Suppressor macrophage treated with lipopolysaccharide for 1 hour (primary cell): ENCODE data around the gene LRRK1.
"Not testable (repeated sequence)": the region's sequence is repeated elsewhere in the genome, so short reads cannot be mapped to it uniquely, and the experiment has no call there.

Experiments
- DNase-seq, 3 donors: peaks; one replicate each; pipeline ENCODE4 v3.0.0-alpha.2; 2020 to 2022

The LRRK1 gene

DNA sequence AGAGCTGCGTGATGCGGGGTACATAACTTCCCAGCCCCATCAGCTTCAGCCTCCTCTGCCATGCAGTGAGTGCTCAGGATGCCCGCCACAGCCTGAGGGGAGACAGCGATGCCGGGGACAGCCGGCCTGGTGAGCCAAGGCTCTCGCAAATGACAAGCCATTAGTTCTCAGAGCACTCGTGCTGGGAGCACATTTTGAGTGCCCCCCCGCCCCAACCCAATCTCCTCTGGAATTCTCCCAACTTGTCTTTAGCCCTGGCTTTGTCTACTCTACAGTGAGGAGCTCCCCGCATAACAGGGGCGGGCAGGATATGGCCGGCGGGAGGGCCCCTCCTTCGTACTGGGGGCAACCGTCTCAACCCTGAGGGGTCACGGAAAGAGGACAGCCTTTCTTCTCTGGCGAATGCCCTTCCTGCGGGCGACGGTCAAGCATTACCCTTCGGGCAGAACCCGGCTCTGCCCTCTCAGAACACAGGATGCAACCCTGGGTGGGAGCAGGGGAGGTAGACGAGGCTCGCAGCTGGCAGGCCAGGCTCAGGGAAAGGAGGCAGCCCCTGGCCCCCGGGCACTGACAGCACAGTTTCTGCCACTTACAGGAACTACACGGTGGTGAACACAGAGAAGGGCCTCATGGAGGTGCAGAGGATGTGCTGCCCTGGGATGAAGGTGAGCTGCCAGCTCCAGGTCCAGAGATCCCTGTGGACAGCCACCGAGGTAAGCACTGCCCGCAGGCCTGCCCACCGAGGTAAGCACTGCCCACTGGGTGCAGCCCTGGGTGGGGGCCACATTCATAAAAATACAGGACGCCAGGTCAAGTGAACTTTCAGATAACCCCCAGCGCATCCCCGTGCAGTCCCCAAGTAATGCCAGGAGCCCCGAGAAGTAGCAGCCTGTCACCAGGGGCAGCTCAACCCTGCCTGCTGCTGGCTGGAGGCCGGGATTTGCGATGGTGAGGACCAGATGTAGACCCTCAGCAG is 141.7 kb downstream of the LRRK1 start:
- DNase-seq, result no peak

DNA sequence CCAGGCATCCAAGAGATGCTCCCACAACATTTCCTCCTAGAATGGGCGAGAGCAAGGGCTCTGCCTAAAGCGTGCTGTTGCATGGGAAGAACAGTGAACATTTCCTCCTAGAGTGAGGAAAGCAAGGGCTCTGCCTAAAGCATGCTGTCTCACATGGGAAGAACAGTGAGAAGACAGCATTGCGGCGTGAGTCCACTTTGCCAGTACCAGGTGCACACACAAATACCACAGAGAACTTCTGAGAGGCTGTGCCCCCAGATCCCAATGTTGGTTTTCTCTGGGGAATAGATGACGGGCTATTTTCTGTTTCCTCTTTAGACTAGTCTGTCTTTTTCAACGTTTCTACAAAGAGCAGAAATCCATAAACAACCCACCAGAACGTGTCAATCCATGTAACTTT is 142.9 kb downstream of the LRRK1 start:
- DNase-seq, result no peak

DNA sequence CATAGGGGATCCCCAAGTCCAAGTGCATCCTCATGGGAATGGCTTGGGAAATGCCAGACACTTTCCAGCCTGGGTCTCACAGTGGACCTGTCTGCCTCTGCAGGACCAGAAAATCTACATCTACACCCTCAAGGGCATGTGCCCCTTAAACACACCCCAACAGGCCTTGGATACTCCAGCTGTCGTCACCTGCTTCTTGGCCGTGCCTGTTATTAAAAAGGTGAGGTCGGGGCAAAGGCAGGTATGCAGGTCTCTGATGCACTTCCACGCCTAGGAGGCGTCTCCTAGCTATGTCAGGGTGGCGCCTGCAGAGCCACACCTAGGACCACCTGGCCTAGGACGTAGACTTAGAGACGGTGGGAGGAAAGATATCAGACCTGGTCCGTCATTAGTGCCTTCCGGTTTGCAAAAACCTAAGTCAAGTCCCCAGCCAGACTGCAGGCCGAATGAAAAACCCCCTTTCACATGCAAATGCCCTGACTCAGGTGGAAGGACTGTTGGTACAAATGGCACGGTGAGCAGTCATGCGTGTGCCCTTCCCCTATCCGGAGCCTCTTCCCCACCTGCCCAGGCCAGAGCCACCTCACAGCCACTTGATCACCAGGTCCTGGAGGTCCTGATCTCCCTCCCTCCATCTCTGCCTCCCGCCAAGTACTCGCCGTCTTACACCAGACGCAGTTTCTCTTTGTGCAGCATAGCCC is 143.5 kb downstream of the LRRK1 start:
- no peak for DNase-seq

DNA sequence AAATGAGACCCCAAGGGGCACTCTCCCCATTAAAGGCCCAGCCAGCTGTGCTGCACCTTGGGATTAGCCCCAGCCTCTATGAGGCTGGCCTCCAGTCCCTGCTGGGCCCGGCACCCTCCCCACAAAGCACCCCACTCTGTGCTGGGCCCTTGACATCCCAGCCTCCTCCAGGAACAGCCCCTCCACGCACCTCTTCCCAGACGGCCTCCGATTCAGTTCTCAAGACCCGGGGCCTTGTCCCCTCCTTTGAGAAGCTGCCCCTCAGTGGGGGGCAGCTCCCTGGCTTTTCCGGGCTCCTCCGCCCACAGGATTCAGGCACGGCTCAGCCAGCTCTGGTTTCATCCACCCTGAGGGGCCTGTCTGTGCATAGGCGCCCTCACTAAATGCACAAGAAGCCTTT is 144.1 kb downstream of the LRRK1 start:
- DNase-seq, result no peak

DNA sequence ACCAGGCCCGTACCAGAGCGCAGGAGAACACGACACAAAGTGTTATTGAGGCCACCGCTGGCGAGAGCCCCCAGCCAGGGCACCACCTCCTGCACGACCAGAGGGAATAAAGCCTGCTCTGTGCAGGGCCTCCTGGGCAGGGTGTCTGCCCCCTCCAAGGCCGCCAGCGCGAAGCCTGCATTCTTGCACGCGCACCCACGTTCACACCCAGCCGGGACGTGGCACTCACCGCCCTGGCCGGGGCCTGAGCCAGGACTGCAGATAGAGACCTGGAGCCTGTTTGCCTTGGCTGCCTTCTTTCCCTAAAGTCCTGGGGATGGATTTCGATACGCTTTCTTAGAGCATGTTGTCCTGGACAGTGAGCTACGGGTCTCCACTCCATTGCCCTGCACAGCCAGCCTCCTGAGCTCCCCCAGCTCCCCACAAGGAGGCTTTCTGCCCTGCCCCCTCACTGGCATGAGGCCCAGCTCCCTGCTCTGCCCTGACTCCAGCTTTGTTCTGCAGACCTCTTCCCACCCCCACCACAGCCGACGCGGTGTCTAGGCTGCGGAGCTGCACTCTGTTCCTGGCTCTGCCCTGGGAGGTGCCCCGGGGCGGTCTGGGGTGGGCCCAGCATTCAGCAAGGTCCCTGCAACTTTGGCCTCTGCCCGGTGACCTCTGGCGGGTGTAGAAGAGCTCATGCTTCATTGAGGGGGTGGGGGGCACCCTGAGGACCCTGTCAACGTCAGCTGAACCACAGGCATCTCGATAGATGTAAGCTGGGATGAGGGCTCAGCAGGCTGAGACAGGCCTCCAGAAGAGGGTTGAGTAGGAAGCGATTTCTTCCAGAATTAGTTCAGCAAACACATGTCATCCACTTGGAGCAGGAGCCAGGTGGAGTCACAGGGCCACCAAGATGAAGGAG is 145.0 kb downstream of the LRRK1 start:
- no peak for DNase-seq

DNA sequence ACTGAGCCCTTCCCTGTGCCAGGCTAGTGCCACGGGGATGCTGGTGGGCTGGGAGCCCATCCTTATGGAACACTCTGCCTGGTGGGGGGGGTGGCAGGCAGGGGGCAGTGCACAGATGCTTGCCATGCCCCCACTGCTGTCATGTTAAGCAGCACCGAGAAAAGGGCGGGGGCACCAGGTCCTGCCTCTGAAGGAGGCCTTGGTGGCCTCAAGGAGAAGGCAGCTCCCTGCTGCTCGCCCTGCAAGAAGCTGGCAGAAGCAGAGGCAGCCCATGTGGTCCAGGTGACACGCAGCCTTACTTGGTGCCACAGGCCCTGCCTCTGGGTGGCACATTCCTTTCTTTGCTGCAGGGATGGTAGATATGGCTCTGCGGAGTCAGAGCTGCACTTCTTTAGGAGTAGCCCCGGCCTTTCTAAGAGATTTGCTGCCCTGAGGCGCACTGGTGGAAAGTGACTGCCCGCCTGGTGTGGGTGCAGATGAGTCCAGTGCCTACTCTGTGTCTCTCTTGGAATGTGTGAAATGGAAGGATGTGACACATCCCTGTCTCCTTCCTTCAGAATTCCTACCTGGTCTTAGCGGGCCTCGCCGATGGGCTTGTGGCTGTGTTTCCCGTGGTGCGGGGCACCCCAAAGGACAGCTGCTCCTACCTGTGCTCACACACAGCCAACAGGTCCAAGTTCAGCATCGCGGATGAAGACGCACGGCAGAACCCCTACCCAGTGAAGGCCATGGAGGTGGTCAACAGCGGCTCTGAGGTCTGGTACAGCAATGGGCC is 145.8 kb downstream of the LRRK1 start:
- no peak for DNase-seq

DNA sequence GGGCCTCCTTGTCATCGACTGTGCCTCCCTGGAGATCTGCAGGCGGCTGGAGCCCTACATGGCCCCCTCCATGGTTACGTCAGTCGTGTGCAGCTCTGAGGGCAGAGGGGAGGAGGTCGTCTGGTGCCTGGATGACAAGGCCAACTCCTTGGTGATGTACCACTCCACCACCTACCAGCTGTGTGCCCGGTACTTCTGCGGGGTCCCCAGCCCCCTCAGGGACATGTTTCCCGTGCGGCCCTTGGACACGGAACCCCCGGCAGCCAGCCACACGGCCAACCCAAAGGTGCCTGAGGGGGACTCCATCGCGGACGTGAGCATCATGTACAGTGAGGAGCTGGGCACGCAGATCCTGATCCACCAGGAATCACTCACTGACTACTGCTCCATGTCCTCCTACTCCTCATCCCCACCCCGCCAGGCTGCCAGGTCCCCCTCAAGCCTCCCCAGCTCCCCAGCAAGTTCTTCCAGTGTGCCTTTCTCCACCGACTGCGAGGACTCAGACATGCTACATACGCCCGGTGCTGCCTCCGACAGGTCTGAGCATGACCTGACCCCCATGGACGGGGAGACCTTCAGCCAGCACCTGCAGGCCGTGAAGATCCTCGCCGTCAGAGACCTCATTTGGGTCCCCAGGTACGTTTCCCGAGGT is 146.5 kb downstream of the LRRK1 start:
- no peak for DNase-seq

DNA sequence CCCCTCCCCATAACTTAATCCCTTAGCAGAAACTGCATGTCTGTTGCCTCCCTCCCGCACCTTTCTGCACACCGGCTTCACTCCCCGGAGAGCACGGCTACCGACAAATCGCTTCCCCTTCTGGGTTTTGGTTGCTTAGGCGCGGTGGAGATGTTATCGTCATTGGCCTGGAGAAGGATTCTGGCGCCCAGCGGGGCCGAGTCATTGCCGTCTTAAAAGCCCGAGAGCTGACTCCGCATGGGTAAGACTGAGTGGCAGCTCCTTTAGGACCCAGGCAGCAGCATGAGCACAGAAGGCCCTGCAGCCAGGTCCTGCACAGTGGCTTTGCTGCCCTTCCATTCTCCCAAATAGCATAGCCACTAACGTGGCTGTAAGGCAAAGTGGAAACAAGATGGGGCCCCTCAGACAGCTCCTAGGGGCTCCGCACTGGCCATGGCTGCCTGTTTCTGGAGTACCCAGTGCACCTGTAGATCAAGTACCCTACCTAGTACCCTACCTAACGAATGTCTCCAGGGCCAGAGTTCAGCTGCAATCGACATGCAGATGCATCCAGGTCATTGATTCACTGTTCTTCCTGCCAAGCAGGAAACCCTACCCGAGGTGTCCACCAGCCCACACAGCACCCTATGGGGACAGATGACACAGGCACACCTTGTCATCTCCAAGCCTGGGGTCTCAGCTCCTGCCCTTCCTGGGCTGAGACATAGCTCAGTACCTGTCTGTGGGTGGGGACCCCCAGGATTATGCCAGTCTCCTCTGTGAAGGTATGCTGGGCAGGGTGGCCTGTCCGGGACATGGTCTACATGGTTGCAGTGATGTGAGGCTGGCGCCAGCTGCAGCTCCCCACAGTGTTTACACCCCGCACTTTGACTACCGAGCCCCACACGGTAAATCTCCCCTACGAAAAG is 147.6 kb downstream of the LRRK1 start:
- DNase-seq, result no peak

DNA sequence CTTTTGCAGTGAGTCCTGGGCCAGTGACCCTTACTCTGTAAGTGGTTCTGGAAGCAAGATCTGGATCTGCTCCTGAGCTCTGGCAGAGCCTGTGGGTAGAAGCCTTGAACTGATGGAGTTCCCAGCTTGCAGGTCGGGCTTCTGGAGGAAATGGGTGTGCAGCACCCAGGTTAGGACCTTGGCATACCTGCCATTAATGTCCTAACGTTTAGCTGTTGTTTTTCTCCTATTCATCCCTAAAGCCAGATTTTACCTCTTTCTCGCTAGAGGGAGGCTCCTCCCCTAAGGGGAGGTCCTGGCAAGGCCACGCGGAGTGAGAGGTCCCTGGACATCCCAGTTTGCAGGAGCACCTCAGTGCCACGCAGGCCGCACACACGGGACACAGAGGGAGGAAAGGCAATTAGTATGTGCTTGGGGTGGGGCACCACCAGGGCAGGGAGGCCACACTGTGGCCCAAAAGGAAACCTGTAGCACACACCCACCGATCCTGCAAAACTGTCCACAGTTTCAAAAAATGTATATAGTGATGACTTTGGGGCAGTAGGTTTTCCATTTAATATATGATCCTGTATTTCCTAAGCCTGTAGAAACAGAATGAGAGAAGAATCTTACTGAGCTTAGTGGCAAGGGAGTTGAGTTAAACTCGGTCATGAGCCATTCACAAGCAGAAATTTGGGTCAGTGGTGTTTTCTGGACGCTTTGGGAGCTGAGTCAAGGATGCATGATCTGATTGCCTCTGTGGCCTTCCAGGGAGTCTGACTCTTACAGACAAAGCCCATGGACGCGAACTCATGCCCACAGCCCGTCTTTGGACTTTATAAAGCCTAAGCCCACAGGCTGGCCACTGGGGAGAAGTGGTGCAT is 148.7 kb downstream of the LRRK1 start:
- DNase-seq, result no peak

DNA sequence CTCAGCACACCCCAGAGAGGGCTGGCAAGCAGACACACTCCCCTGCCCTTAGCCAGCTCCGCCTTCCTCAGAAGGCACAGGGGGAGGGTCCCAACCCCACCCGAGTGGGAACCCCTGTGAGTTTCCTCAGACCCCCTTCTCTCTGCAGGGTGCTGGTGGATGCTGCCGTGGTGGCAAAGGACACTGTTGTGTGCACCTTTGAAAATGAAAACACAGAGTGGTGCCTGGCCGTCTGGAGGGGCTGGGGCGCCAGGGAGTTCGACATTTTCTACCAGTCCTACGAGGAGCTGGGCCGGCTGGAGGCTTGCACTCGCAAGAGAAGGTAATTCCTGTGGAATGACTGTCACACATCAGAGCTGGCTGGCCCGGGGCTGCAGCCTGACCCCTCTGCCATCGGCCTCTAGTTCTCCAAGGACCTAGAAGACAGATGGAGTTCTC is 149.4 kb downstream of the LRRK1 start:
- no peak for DNase-seq

DNA sequence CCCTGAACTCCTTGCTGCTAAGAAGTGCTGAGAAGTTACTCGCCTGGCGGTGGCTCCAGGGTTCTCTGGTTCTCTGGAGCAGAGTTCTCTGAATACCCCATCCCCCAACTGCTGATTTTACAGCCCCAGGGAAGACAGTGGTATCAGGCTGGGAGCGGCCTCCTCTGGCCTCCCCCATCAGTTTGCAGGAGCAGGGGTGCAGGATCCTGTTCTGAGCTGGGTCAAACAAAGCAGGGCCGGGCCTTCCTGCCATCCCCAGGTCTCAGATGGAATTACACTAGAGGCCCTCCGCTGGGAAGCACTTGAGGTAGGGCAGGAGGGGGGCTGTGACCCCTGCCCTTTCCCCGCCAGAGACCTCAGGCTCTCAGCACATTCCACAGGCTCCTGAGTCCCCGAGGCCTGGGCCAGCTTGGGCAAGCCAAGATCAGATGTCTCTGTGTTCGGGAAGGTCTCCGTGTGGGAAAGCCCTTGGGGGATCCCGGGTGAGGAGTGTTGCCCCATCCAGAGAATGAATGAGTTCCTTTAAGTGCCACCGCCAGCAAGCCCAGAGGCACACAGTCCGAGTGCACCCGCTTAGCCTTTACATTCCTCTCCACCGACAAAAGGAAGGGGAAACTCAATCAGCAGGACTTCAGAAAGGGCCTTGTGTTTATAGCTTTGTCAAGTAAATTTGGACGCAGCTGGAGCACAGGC is 149.9 kb downstream of the LRRK1 start:
- peak in 2 of 3 donors; percentile 31 to 41 for DNase-seq

DNA sequence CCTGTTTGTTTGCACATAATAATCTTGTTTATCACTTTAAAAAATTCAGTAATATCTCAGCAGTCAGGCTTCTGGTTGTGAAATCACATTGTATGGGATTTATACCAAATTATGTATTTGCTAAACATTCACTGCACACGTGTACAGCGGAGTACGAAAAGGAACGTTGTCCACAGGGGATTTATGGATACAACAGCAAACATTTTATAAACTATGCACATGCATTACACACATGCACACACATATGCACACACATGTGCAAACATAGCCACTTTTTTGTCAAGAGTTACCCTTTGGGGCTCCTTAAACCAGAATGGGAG is 150.5 kb downstream of the LRRK1 start:
- no peak for DNase-seq

DNA sequence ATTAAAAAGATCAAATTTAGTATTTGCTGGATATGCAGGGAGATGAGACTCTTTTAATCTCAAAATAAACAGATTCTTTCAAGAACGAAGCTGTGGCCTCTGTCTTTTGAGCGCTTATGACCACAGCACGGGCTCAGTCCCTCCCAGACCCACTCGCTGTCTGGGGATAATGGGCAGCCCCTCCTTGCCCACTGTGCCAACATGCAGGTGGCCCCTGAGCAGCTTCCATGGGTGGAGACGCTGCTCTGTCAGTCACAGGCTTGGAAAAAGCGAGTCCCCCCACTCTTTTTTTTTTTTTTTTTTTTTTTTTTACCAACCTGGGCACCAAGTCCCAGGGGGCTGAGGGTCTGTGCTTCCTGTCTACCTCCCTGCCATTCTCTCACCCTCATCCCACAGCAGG is 150.9 kb downstream of the LRRK1 start:
- DNase-seq, result no peak

DNA sequence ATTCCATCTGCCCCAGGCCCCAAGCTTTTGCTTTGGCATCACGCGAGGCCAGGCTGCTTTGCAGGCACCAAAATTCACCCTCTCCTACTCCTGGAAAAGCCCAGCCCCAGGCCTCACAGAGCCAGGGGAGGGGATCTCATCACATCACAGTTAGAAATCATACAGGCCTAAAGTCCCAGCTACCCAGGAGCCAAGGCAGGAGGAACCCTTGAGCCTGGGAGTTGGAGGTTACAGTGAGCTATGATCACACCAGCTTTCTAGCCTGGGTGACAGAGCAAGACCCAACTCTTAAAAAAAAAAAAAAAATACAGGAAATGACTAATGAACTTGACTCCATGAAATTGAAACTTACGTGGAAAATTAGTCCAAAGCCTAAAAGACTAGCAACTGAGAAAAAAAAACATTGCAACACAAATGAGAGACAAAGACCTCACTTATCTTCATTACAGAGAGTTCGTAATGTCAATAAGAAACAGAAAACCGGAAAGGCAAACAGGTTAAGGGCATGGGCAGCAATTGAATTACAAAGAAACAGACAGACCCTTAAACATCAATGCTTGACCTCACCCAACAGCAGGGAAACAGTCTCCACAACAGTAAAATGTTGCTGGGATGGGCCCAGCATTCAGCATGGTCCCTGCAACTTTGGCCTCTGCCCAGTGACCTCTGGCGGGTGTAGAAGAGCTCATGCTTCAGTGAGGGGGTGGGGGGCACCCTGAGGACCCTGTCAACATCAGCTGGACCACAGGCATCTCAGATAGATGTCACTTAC is 151.5 kb downstream of the LRRK1 start:
- DNase-seq, result peak; percentile 63 to 87 (median 73)

DNA sequence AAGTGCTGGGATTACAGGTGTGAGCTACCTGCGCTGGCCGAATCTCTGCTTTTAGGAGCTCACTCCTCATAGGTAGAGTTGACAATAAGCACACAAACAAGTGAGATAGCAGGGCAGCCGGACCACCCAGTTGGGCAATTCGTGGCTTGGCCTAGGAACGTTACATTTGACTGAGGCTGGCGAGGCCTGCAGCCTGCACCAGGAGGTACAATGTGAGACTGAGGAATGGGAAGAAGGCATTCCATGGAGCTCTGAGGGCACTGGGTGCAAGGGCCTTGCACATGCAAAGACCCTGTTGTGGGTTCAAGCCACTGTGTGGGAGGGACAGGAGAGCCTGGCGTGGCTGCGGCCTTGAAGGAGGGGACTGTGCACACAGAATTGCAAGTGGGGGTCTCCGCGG is 152.5 kb downstream of the LRRK1 start:
- no peak for DNase-seq

DNA sequence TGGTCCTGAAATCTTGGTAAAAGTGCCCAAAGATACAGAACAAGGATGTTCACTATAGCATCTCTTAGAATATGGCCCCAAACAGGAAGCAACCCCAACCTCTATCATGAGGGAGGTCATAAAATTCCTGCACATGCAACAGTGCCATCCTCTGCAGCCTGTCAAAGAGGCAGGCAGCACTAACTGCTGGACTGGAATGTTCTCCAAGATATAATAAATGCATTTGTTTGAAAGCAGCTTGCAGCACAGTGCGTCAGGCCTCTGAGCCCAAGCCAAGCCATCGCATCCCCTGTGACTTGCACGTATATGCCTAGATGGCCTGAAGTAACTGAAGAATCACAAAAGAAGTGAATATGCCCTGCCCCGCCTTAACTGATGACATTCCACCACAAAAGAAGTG is 153.1 kb downstream of the LRRK1 start:
- DNase-seq, result not testable (repeated sequence)

DNA sequence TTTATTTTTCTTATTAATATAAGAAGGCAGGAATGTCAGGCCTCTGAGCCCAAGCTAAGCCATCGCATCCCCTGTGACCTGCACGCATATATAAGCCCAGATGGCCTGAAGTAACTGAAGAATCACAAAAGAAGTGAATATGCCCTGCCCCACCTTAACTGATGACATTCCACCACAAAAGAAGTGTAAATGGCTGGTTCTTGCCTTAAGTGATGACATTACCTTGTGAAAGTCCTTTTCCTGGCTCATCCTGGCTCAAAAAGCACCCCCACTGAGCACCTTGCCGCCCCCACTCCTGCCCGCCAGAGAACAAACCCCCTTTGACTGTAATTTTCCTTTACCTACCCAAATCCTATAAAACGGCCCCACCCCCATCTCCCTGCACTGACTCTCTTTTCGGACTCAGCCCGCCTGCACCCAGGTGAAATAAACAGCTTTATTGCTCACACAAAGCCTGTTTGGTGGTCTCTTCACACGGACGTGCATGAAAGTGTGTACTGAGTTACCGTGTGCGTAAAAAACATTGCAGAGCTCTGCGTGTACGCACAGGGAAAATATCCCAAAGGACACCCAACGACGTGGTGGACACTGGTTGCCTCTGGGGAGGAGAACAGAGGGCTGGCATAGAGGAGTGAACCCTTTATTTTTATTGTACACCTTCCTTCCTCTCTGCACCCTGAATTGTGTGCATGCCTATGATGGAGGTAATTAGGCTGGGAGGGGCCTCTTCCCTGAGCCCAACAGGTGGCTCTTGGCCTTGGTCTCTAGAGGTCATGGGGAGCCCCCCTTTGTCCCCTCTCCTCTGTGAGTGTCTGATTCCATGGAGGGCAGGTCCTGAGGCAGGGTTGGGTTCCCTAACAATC is 158.9 kb downstream of the LRRK1 start:
- DNase-seq, result not testable (repeated sequence)
